SKM-1 treated with dmso at 0.1 percent for 144 hours (cell line): Measurements from ENCODE around the gene MTA2.
A peak's percentile ranks its signal among the peaks of the same experiment; 100 is the strongest.
"Not testable (repeated sequence)": the region's sequence is repeated elsewhere in the genome, so short reads cannot be mapped to it uniquely, and the experiment has no call there.

Experiments used
- DNase-seq: peaks from one replicate; lab custom pipeline; 2025; ENCODE audit not compliant: unreplicated experiment; lab: John Stamatoyannopoulos, UW

Gene MTA2

GRCh38 chr11:62601372-62602140 lies at the start of gene MTA2:
TSS of gene MTA2 (minus strand) at chr11:62601865. CDS start at chr11:62601450, 415 bp downstream.
- DNase-seq, result peak; percentile 98

DNA sequence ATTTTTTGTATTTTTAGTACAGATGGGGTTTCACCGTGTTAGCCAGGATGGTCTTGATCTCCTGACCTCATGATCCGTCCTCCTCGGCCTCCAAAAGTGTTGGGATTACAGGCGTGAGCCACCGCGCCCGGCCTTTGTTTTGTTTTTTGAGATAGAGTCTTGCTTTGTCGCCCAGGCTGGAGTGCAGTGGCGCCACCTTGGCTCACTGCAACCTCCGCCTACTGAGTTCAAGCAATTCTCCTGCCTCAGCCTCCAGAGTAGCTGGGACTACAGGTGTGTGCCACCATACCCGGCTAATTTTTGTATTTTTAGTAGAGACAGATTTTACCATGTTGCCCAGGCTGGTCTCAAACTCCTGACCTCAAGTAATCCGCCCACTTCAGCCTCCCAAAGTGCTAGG lies 48.6 kb upstream of the MTA2 start:
- DNase-seq, result not testable (repeated sequence)

- no peak for DNase-seq
These were observed 47.8 kb upstream of the MTA2 start for GRCh38 chr11:62649486-62649885.

GRCh38 chr11:62648967-62649364 lies 47.3 kb upstream of the MTA2 start:
- no peak for DNase-seq

DNA sequence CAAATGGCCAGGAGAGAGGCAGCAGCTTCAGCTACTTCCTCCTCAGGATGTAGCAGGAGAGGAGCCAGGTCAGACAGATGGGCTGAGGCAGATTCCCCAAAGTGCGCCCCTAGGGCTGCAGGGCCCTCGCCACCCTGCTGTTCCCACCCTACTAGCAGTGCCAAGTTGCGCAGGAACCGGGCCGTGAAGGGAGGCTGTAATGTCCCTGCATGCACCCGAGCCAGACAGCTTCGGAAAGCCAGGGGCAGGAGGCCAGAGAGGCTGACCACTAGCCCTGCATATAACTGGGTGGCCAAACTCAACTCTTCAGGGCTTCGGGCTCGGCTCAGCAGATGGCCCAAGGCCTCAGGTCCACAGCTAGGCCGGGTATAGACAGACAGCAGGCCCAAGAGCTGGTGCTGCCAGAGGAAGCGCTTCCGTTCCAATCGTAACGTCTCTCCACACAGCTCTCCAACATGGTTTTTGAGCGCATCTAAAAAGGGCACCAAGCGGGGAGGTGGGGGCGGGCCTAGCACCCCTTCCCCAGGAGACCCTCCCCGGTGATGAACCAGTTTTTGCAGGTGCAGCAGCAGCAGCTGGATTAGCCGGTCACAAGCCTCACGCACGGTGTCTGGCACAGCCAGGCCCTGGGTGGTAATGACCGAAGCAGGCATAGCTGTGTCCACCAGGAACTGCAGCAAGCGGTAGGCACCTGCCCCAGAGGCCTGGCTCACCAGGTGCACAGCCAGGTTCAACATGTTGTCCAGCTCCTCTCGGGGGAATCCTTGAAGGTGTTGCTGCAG lies 46.7 kb upstream of the MTA2 start:
- DNase-seq, result no peak

GRCh38 chr11:62647609-62648005 lies 45.9 kb upstream of the MTA2 start:
- DNase-seq, result no peak

GRCh38 chr11:62646825-62647608 lies 45.4 kb upstream of the MTA2 start:
- DNase-seq, result no peak

GRCh38 chr11:62645946-62646824 lies 44.5 kb upstream of the MTA2 start, which contains the start of gene GANAB:
TSS of gene GANAB (minus strand) at chr11:62646613. CDS start at chr11:62646599, 14 bp downstream.
- peak; percentile 96 for DNase-seq

GRCh38 chr11:62645671-62645945 lies 43.9 kb upstream of the MTA2 start:
- DNase-seq, result no peak

DNA sequence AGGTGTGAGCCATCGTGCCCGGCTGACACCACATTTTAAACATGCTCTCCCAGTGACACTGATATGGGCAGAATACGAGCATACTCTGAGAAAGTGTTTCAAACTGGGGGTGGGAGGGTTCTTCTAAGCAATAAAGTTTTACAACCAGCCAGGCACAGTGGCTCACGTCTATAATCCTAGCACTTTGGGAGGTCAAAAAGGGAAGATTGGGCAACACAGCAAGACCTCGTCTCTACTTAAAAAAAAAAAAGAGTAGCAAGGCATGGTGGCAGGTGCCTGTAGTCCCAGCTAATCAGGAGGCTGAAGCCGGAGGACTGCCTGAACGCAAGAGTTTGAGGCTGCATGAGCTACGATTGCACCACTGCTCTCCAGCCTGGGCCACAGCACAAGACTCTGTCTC lies 42.6 kb upstream of the MTA2 start:
- no peak for DNase-seq

- no peak for DNase-seq
These were observed 30.8 kb upstream of the MTA2 start for GRCh38 chr11:62632492-62632891.

- DNase-seq, result no peak
These were observed 26.0 kb upstream of the MTA2 start for GRCh38 chr11:62627713-62628112.

- no peak for DNase-seq
These were observed 20.9 kb upstream of the MTA2 start for GRCh38 chr11:62622476-62623089.

DNA sequence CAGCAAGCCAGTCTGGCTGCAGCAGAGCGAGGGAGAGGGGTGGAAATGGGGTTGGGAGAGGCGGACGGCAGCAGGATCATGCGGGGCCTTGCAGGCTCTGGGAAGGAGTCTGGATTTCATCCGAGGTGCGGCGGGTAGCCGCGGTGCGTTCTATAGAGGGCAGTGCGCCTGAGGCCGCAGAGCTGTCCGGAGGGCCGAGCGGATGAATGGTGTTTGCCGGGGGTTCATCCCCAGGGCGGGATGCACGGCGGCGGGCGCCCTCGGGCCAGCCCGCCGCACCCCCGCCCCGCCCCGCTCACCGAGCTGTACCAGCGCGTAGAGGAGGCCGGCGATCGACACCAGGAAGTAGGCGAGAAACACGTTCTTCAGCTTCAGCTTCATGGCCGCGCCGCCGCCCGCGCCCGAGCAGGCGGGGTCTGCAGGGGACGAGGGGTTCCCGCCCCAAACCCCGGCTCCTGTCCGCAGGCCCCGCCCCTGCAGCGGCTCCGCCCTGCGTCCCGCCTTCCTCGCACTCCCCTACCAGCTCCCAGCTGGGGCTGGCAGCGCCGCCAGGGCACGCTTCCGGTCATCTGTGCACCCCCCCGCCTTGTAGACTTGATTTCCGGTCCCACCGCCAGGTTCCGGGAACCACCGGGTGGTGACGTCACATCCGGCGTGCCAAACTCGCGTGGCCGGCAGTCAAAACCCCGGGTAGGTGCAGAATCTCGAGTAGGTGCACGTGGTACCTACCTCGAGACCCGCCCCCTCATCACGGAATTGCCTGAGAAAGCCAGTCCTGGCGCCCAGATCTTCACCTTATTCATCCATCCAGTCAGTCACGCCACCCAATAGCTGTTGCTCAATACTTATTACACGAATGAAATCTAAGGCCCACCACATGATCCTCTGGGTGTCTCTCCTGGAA lies 20.2 kb upstream of the MTA2 start, which contains the start of gene B3GAT3:
Gene B3GAT3, minus strand, starts transcription at position 420 of the 904 bp plus-strand sequence. Its CDS starts 39 bp downstream, at position 381.
- peak; percentile 96 for DNase-seq

DNA sequence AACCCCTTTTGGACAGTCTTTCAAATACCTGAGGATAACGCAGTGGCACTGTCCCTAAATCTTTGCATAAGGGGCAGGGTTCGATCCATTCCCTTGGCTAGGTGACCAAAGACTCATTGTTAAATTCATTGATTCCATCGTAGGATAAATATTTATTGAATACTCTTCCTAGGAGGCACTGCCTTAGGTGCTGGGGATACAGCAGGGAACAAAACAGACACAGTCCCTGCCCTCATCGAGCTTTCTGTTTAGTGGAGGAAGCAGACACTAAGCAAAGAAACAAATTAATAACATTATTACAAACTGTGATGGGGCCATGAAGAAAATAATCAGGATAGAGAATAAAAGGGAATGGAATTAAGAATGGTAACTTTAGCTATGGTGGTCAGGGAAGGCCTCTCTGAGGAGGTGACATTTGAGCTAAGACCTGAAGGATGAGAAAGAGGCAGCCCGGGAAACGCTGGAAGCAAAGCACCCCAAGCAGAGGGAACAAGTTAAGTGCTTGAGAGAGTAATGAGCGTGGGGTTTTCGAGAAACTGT lies 19.4 kb upstream of the MTA2 start:
- no peak for DNase-seq

DNA sequence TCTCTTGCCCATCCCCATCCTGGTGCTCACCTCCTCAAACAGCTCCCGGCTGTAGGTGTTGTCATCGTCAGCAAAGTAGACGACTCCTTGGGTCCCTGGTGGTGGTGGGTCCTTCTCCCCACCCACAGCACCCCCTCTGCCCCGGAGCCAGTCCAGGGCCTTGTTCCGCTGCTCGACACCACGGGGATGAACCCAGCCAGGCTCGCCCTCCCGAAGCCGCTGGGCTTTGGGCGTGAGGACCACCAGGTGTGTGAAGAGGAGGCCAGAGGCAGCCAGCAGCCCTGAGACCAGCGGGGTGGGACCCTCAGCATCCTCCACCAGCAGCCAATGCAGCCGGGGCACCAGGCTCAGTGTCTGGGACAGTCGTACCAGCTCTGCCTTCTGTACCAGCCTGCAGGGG lies 15.3 kb upstream of the MTA2 start:
- not testable (repeated sequence) for DNase-seq

GRCh38 chr11:62615521-62615920 lies 13.9 kb upstream of the MTA2 start:
- DNase-seq, result no peak

GRCh38 chr11:62614275-62614674 lies 12.6 kb upstream of the MTA2 start:
- DNase-seq, result no peak

DNA sequence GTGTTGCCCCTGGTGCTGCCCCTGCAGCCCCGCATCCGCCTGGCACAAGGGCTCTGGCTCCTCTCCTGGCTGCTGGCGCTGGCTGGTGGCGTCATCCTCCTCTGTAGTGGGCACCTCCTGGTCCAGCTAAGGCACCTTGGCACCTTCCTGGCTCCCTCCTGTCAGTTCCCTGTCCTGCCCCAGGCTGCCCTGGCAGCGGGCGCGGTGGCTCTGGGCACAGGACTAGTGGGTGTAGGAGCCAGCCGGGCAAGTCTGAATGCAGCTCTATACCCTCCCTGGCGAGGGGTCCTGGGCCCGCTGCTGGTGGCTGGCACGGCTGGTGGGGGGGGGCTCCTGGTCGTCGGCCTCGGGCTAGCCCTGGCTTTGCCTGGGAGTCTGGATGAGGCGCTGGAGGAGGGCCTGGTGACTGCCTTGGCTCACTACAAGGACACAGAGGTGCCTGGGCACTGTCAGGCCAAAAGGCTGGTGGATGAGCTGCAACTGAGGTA lies 11.7 kb upstream of the MTA2 start:
- no peak for DNase-seq
